Myometrial cell (primary cell): Measurements from ENCODE around the gene IGF2. TPM values are rescaled to one million over a fixed set of nuclear protein-coding genes. Genes with fewer than 3 reads are reported as not detected.

Experiments
- total RNA-seq: library from RNA; depleted of rRNA; stranded (reverse); fragments of >200 nt; gene quantifications from 2 replicates; pipeline ENCODE4 v1.2.3, GENCODE V29; 2015

IGF2 gene
- total RNA-seq: 12.8 and 17.6 TPM in 2 replicates

DNA sequence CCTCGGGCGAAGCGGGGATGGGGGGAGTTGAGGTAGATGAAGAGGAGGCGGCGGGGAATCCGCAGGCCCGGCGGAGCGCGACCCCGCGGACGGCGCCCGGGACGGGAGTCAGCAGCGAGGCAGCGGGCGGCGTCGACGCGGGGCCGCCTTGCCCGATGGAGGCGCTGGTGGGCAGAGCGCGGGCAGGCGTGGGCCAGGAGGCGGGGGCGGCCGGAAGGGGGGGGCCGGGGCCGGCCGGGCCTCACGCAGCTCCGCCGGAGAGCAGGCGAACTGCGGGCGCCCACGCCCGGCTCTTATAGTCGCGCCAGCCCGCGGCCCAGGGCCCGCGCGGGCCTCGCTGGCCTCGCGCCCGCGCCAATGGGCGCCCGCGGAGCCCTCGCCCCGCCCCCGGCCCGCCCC lies at the start of gene IGF2:
IGF2 (minus strand) TSS at position 267 of the 399 bp plus-strand sequence. CDS start 3,866 bp downstream, outside the sequence.

DNA sequence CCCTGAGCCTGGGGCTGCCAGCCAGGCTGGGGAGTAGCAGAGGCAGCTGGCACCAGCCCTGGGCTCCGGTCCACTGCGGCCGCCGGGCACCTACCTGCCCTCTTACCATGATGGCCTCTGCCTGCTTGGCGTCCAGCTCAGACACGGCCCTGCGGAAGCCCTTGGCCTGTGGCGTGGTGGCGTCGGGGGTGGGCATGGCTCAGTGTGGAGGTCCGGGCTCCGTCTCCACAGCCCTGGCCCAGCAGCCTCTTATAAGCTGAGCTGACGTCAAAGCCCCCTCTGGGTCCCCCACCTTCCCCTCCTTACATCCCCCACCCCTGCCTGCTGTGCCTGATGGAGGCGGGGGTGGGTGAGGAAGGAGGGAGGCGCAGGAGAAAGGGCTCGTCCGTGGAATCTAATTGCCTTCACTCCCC lies 32.4 kb upstream of the IGF2 start, which contains the start of gene TH:
TH (minus strand) TSS at position 225 of the 413 bp plus-strand sequence; CDS start at position 196, 29 bp downstream.

GRCh38 chr11:2160736-2161259 lies 21.6 kb upstream of the IGF2 start, which contains the start of gene INS:
Gene INS, minus strand, starts transcription at chr11:2161209. Its CDS starts 238 bp downstream, at chr11:2160971.

Other genes starting within 250 kb of the IGF2 start
- gene PRR33, start 247.5 kb downstream of the IGF2 start, total RNA-seq: not detected in 2 replicates
- not detected in 2 replicates for gene TNNT3, start 219.7 kb downstream of the IGF2 start, total RNA-seq
- gene MRPL23, start 192.1 kb downstream of the IGF2 start, total RNA-seq: 253 and 382 TPM in 2 replicates
- gene H19, start 141.5 kb downstream of the IGF2 start, total RNA-seq: 41.8 and 55.1 TPM in 2 replicates
- gene INS, start 21.8 kb upstream of the IGF2 start, total RNA-seq: not detected in 2 replicates
- gene TH, start 32.4 kb upstream of the IGF2 start, total RNA-seq: 1.6 TPM in 1 of 2 replicates, not detected in the other
- gene ASCL2, start 131.2 kb upstream of the IGF2 start, total RNA-seq: not detected in 2 replicates
- under 0.01 TPM in 1 of 2 replicates, not detected in the other for gene C11orf21, start 162.5 kb upstream of the IGF2 start, total RNA-seq
- gene TSPAN32, start 162.6 kb upstream of the IGF2 start, total RNA-seq: under 0.01 TPM in 1 of 2 replicates, not detected in the other
- 361 and 363 TPM in 2 replicates for gene CD81, start 237.9 kb upstream of the IGF2 start, total RNA-seq